A204.1 (cell line): ENCODE results near the gene TBX18.

Experiments
- FAIRE-seq: peaks from 2 replicates; lab custom pipeline; 2012; peaks lifted over from hg19 to GRCh38; lab: Jason Lieb, UNC

TBX18 gene

DNA sequence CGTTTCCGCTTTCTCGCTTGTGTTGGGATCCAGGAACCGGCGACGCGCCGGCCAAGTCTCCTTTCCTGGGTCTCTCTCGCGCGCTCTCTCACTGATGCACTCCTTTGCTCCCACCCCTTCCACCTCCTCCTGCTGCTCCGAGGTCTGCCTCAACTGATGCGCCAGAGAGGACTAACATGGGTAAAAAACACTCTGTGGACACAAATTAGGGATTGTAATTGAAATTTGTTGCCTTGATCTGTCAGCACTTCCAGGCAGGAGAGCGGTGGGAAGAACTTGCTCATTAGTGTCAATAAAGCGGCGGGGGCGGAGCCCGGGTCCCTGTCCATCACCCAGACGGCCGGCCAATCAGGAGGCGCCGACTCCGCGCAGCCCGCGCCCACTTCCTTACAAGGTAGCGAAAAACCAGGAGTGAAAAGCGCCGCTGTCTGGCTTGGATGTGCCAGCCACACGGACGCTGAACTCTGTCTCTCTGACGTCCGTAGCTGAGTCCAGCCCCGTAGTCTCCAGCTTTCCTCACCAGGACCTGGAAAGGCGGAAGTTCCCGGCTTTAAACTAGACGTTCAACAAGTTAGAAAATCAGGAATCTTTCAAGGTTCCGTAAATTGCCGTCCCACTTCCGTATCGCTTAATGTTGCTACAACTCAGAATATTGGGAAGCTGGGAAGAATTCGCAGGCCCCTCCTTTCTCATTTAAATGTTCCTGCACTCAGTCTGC is at the start of gene TBX18:
Gene TBX18 (minus strand): TSS at position 267 of the 718 bp plus-strand sequence. CDS start 417 bp downstream, outside the sequence.
- no peak for FAIRE-seq

GRCh38 chr6:84811351-84811750 is 47.0 kb upstream of the TBX18 start:
- no peak for FAIRE-seq

- FAIRE-seq = no peak
These were observed 45.1 kb upstream of the TBX18 start for GRCh38 chr6:84809455-84809854.

DNA sequence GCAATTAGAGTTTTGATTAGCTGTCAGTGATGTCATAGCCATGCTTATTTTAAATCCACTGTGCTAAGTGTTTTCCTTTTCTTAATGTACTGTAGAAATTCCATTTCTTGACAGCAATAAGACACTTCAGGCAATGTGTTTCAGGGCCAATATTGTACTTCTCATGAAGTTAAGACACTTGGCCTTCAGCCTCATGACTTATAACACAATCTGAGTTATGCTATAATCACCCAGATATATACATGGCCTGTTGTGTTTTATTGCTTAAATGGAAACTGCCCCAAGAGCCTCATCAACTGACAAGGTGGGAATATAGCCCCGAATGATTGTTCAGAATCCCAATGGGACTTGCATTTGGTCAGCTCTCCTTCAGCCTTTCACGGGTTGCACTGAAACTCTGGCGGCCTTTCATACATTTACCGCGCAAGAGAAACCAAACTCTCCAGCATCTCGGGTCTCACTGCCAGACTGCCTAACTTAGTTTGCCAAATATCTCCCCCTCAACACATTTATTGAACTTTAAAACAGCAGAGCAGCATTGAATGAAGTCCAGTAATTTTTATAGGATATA is 44.2 kb upstream of the TBX18 start:
- no peak for FAIRE-seq

GRCh38 chr6:84805145-84805544 is 40.7 kb upstream of the TBX18 start:
- FAIRE-seq = no peak

- no peak for FAIRE-seq
These were observed 40.3 kb upstream of the TBX18 start for GRCh38 chr6:84804720-84805119.

DNA sequence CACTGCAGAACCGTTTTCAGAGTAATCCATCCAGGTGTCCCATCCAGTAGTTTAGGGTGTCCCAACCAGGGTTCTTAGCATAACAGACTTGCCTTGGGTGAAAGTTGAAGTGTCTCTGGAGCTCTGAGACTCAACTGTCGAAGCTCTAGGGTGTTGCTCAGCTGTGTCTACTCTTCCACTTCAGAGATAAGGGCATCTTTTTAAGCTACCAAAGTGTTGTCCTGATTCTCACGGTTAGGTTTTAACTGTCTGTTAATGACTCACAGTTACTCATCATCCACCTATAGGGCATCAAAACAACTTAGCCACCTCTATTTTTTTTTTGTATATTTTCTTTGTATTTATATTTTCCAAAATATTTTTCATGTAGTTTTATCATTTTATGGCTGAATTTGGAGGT is 36.9 kb upstream of the TBX18 start:
- no peak for FAIRE-seq

DNA sequence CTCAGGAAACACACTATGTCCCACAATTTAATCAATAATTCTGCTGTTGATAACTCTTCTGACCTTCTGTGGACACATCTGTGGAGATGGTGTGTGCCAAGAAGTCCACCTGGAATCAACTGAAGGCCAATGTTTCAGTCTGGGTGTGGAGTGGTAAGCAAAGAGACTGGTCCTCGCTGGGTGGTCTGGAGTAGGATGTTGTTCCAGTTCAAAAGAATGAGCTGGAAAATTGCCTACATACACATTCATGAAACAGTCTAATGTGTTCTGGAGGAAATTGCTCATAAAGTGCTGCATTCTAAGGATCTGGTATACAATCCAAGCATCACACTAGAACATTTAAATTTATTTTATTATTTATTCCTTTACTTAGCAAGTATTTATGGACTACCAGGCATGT is 33.9 kb upstream of the TBX18 start:
- FAIRE-seq = no peak

- FAIRE-seq = no peak
These were observed 31.9 kb upstream of the TBX18 start for GRCh38 chr6:84796343-84796742.

DNA sequence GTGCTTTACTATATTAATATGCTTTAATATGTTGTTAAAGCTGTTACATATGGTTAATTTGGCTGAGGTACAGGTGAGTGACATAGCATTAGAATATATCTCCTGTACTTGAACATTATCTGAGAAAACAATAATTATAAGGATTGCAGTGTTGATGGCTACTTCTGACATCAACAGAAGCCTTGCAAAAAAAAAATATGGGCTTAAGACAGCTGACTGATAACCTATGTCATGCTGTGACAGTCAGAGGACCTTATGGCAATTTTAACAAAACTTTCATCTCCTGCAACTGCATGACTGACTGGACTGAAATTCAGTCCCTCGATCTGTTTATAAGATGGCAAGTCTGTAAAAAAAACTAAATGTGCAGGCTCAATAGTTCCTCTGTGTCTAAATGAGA is 27.5 kb upstream of the TBX18 start:
- FAIRE-seq = no peak

- no peak for FAIRE-seq
These were observed 26.8 kb upstream of the TBX18 start for GRCh38 chr6:84791233-84791632.

DNA sequence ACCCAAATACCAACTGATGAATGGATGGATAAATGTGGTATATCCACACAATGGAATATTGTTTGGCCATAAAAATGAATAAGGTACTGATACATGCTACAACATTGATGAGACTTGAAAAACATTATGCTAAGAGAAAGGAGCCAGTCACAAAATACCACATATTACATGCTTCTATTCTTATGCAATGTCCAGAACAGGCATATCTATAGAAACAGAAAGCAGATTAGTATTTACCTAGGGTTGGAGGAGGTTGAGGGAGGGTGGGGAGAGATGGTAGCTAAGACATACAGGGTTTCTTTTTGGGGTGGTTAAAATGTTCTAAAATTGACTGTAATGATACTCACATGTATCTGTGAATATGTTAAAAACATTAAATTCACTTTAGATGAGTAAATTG is 24.8 kb upstream of the TBX18 start:
- no peak for FAIRE-seq

DNA sequence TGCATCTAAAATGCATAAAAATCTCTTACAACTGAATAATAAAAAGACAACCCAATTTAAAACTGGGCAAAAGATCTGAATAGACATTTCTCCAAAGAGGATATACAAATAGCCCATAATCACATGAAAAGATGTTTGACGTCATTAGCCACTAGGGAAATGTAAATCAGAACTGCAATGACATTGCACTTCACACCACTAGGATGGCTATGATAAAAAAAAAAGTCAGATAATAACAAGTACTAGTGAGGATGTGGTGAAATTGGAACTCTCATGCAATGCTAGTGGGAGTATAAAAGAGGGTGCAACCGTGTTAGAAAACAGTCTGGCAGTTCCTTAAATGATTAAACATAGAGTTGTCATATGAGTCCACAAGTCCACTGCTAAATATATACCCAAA is 24.3 kb upstream of the TBX18 start:
- FAIRE-seq = no peak

GRCh38 chr6:84785671-84786070 is 21.3 kb upstream of the TBX18 start:
- FAIRE-seq = no peak

DNA sequence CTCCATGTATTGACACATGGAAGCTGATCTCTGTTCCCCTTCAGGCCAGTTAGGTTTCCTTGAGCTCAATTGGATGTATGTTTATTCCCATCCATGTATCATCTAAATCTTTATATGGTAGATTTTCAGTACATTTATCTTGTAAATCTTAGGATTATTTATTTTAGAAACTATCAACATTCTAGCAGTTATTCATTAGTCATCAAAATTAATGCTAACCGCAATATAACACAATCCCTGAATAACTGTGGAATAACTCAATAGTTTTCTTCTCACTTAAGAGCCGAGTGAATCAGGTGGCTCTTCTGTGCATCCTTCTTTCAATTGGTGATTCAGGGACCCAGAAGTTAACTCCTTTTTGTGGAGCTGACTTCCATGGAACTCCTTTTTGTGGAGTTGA is 15.5 kb upstream of the TBX18 start:
- no peak for FAIRE-seq

GRCh38 chr6:84779380-84779779 is 15.0 kb upstream of the TBX18 start:
- no peak for FAIRE-seq

DNA sequence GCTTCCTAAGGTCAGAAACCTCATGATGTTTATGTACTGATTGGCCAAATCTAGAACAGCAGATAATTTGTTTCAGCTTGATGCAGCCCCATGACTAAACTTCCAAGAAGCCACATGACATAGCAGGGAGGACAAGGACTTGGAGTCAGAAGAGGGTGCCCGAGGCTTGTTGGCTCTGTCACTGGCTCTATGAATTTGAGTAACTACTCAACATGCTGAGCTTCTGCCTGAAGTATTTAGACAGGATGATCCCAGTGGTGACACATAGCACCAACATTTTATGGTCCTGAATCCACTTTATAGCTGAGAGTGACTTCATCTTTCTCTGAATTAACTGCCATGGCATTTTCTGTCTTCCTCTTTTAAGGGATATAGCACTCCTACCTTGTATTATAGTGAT is 13.5 kb upstream of the TBX18 start:
- FAIRE-seq = no peak

DNA sequence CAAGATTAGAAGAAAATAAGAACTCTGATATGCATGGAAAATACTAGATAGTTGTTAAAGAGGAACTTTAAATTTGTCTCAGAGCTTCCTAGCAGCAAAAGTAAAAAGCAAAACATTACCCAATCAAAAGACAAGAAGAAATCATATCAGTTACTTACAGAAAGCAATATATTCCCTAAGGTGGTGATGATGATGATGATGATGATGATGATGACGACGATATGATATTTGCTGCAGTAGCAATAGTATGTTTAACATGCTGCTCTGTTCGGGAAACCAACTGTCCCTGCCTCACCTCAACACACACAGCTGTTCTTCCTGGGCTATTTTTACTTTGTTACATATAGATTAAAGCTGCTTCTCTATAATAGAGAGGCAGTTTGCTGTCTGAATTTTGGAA is 12.0 kb upstream of the TBX18 start:
- FAIRE-seq = no peak

DNA sequence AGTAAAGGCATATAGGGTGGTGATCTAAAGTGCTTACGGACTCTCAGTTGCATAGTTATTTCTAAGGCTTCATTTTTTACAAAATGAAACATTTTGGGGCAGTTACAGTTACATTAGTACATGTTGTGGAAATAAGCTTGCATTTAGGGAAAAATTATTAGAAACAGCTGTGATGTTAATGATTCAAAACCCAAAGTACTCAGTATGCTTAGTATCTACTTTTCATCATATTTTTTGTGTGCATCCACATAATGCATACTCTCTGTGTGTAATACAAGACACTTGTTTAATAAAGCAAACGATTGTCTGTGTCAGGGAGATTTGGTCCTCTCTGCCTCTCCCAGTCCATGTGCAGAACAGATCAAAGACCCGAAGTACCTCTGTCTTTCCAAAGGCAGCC is 11.4 kb upstream of the TBX18 start:
- no peak for FAIRE-seq

DNA sequence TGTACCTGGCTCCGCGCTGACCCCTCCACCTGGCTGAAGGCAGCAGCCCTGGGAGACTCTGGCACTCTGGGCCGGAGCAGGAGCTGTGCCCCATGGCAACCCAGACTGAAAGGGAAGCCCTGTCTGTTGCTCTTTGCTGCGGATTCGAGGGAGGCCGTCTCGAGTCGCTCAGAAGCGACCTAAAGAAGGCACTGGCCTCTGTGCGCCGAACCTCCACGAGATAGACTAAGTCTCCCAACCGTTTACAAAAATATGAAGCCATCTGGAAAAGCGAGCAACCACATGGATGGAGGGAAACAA is 10.5 kb upstream of the TBX18 start:
- no peak for FAIRE-seq

DNA sequence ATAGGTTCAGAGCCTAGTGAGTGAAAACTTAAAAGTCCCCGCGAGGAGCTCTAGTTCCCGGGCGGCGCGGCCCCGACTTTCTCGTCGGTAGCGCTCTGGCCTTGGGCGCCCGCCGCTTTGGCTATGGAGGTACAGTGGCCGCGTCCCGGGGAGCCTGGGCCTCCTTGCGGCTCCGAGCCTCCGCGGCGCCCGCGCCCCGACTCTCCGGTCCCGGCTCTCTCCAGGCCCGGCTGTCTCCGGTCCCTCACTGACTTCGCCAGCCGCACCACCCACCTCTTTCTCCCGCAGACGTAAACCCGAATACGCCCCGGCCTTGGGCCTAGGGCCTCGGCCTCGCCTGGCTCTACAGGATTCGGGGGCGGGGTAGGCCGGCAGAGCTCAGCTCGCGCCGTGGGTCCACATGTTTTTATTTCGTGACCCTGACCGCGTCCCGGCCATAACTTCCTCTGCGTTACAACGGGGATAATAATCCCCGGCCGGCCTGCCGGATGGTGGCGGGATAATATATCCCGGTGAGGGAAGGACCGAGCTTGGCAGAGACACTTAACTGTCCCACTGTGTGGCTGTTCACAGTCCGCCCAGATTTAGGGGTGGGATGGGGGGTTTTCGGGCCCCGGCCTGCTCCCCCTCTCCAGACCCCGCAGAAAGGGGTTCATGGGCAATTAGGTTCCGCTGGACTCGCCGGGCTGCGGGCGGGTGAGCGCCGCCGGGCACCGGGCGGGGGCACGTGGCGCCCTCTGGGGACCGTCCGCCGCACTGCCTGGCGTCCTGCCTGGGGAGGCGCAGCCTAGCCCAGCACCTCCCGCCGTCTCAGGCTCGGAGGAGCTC is 10.0 kb upstream of the TBX18 start:
- FAIRE-seq = no peak

GRCh38 chr6:84773431-84774156 is 9.2 kb upstream of the TBX18 start:
- FAIRE-seq = no peak

DNA sequence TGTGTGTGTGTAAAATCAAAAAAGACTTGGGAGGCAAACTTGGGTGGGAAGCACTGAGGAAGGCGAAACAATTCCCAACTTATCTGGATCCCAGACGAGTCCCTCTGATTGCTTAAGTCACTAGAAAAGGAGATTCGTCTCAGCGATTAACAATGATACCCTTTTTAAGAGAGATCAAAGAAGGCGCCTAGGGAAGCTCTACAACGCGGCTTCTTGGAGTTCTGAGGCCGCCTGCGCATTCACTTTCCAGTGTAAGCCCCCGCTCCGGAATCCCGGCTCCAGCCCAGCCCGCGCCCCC is 8.7 kb upstream of the TBX18 start:
- FAIRE-seq = no peak
